Left lobe of liver (tissue), 2 donors: Measurements from ENCODE around the gene C10orf90. TPM values are rescaled to one million over a fixed set of nuclear protein-coding genes. Genes with fewer than 3 reads are reported as not detected.

Source experiments
- ATAC-seq: fragments of 200-7000 bp; cut with Tn5 transposase; one replicate; pipeline ENCODE4 v1.9.1; 2020; ENCODE audit warnings: mild to moderate bottlenecking, moderate library complexity
- DNase-seq: peaks from one replicate; pipeline ENCODE4 v3.0.0-alpha.2; 2020; ENCODE audit warnings: low spot score
- total RNA-seq: library from RNA; stranded (reverse); gene quantifications from one replicate; pipeline ENCODE4 v1.2.1, GENCODE V29; 2021
- donor health status: DM: no; HTN: no; CAD: no; lungs with moderate emphysema.
- donor health status: DM: no; HTN: yes; CAD: no.

C10orf90 gene, protein sequence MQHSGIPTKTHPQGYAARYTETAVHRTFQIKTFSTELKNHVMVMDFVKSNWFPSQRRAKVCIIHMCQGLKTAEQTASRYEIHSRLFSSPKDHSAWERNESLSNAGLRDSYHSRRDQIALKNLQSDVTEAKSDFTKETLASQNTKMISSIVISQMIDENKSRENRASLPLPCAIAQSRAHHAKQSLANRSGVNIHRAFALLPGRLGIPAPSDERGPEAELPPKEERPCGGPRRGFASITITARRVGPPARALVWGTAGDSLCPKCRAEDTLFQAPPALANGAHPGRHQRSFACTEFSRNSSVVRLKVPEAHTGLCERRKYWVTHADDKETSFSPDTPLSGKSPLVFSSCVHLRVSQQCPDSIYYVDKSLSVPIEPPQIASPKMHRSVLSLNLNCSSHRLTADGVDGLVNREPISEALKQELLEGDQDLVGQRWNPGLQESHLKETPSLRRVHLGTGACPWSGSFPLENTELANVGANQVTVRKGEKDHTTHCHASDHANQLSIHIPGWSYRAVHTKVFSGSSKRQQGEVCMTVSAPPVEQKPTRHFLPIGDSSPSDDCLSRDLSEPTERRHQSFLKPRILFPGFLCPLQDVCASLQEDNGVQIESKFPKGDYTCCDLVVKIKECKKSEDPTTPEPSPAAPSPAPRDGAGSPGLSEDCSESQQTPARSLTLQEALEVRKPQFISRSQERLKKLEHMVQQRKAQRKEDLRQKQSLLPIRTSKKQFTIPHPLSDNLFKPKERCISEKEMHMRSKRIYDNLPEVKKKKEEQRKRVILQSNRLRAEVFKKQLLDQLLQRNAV
- total RNA-seq = 0.18 TPM

DNA sequence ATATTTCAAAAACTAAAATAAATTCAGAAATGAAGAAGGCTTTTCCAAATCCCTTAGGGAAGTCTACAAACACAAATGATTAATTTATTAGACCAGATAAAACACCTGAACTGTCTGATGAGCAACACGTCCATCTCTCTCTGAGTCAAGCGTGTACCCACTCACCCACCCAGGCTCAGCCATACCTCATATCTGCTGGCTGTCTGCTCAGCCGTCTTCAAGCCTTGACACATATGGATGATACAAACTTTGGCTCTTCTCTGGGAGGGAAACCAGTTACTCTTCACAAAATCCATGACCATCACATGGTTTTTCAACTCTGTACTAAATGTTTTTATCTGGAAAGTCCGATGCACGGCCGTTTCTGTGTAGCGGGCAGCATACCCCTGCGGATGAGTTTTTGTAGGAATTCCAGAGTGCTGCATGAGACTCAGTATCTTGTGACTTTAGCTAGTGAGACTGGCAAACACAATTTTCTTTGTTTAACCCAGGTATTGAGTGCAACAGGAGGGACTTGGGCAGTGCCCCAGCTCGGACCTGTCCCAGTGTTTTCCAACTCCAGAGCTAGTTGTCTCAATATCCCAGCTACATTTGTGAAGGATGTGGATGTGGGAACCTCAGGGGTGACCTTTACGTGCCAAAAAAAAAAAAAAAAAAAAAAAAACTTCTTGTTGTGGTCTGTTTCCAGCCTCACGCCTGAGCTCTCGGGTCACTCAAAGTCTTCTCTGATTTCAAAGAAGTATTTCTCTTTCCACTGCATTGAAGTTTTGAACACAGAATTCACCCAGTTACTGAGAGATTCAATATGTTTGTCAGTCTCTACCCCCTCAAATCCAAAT is at the start of gene C10orf90:
C10orf90 (minus strand) TSS at position 638 of the 839 bp plus-strand sequence; CDS start at position 425, 213 bp downstream.
- no peak for ATAC-seq
- DNase-seq = no peak

- DNase-seq (no peak), ATAC-seq (no peak)
These were observed 45.9 kb upstream of the C10orf90 start for GRCh38 chr10:126716366-126716765.

GRCh38 chr10:126713594-126713993 is 43.1 kb upstream of the C10orf90 start:
- no peak for DNase-seq
- no peak for ATAC-seq

DNA sequence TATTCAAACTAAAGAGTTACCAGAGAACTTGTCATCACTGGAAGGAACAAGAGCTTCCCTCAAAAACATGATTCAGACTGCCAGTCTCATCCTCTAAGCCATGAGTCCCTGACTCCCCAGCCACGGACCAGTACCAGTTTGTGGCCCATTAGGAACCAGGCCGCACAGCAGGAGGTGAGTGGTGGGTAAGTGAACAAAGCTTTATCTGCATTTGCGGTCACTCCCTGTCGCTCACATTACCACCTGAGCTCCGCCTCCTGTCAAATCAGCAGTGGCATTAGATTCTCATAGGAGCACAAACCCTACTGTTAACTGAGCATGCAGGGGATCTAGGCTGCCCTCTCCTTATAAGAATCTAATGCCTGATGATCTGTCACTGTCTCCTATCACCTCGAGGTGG is 42.2 kb upstream of the C10orf90 start:
- DNase-seq (no peak), ATAC-seq (no peak)

- DNase-seq (no peak), ATAC-seq (peak; percentile 18)
These were observed 35.6 kb upstream of the C10orf90 start for GRCh38 chr10:126705951-126706565.

DNA sequence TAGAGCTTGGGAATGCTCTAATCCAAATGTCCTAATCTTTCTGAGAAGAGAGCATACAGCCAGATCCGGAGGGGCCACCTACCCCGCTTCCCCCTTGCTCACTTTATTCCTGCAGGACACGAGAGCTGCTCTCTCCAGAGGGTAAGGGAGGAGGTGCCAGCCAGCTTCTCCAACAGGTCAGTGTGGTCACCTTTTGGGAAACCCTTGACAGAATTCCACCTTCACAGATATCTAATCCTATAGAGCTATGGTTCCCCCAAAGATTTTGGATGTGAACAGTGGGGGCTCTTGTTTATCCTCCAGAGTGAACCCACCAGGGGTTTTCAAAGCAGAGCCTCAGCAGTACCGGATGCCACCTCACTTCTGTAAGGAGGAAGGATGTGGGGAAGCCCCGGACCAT is 34.6 kb upstream of the C10orf90 start:
- DNase-seq (no peak), ATAC-seq (no peak)

DNA sequence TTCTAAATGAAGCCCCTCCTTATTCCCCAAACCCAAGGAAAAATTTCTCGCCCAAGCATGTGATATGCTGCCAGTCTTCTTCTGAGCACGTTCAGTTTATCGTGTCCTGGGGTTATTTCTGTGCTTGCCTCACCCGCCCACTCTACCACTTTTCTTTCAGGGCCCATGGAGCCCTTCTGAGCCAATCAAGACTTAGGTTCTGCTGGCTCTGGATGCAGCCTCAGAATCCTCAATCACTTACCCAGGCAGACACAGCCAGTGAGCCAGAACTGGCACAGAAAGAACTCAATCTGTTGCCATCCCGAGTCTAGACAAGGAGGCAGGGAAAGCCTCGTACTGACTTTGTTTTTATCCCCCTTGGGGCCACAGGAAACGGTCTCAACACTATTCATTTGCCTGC is 34.2 kb upstream of the C10orf90 start:
- ATAC-seq = no peak
- no peak for DNase-seq

DNA sequence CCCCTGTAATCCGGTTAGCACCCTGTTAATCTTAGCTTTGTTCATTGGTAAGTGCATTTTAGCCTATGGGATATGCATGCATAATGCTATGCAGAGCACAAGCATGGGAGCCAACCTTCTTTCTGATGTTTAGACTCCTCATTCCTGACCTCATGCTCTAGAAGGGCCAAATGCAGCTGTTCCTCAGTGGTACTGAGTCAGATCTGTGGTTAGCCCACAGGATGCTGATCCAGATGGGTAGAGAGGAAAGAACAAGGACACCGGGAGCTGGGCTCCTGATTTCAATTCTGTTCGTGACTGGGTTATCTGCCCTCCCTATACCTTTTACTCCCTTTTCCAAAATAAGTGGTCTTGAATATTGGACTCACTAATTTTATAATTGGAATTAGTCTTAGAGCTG is 31.7 kb upstream of the C10orf90 start:
- DNase-seq = no peak
- ATAC-seq = no peak

DNA sequence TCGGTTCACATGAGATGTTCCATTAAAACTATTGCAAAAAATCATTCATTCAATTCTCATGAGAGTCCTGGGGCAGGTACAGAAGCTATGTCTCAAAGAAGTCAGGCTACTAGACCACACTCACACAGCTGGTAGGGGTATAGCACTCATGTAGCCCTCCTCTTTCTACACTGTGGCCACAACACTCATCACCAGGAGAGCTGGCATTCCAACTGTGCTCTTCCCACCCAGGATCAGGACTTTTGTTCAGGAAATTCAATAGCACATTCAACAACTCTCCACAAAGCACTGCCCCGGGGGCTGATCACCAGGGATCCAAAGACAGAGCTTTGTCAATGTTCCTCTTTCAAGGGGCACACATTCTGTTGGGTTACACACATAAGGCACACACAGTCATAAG is 31.0 kb upstream of the C10orf90 start:
- DNase-seq (no peak), ATAC-seq (no peak)

DNA sequence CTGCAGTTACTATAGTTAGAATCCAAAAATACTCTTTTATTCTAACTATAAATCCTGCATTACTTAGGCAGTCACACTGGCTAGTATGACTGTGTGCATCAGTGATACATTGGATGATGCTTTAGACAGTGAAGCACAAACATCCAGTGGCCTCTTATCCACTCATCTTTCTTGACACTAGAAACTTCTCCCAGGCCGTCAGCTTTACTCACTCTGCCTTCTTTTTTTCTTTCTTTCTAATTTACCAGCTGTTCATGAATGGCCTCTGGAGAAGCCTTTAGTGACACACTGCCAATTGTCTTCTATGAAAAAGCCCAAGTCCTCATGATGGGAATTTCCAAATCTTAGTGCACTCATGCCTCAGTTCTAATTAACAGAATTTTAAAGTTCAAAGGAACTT is 26.2 kb upstream of the C10orf90 start:
- ATAC-seq = no peak

GRCh38 chr10:126691456-126691855 is 21.0 kb upstream of the C10orf90 start:
- ATAC-seq (no peak), DNase-seq (no peak)

More for the DNA sequence above, 26.2 kb upstream of the C10orf90 start:
- no peak for DNase-seq

DNA sequence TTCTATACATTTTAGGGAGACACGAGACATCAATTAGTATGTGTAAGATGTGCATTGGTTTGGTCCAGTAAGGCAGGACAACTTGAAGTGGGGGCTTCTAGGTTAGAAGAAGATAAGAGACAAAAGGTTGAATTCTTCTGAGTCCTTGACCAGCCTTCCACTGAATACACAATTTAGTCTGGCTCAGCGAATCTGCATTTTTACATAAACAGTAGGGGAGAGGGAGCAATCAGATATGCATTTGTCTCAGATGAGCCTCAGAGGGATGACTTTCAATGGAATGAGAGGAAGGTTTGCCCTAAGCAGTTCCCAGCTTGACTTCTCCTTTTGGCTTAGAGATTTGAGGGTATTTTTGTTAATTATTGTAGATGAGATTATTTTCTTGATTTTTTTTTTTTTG is 20.0 kb upstream of the C10orf90 start:
- ATAC-seq (no peak), DNase-seq (no peak)

- ATAC-seq (no peak), DNase-seq (no peak)
These were observed 19.0 kb upstream of the C10orf90 start for GRCh38 chr10:126689461-126689994.

DNA sequence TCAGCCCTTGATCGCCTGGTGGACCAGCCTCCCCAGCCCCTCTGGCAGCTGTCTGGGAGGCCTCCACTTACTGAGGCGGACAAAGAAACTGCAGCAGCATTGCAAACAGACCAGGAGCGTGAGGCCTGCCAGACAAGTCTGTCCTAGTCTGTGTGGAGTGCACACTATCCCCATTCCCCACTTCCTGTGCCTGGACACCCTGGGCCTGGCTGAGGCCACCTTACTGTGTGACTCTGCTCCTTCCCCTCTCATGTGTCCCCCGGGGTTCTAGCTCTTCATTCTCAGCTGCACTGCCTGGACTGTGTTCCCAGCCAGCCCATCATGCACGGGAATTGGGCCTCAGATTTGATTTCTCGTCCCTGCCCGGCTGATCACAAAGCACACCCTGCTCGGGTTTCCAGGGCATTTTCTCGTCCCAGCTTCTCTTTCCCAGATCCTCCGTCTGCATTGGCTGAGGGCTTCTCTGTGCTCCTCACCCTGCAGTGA is 16.7 kb upstream of the C10orf90 start:
- ATAC-seq = no peak
- no peak for DNase-seq

DNA sequence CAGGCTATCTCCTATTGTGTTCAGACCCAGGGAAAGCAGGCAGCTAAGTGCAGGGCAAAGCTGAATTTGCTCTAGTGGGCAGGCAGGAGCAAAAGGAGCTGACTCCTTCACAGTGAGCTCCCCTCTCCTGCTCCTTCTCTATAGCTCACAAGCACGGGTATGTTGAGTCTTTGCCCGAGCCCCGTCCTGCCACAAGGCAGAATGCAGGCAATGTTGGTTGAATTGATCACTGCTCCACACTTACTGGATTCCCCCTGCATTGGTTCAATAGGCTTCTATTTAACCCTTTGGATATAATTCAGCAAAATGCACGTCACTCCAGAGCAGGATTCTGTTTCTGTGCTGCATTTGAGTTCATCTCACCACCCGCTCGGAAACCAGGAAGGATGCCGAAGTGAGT is 16.2 kb upstream of the C10orf90 start:
- ATAC-seq (no peak), DNase-seq (no peak)

DNA sequence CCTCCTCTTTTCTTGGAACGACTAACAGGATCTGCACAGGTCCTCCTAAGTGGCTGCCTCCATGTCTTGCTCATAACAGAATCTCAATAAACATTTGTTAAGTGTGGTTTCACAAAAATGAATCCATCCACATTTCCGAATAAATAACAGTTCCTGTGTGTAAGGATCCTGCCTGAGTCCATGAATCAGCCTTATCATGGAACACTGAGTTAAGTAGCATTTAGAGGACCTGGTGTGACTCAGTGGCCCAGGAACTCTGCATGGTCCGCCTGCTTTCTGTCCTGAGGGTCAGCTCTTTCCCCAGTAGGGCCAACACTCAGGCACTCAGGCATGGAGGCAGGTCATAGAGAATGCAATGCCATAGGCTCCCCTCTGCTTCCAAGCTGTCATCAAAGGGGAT is 15.8 kb upstream of the C10orf90 start:
- no peak for ATAC-seq
- no peak for DNase-seq

GRCh38 chr10:126685756-126686155 is 15.3 kb upstream of the C10orf90 start:
- no peak for DNase-seq

DNA sequence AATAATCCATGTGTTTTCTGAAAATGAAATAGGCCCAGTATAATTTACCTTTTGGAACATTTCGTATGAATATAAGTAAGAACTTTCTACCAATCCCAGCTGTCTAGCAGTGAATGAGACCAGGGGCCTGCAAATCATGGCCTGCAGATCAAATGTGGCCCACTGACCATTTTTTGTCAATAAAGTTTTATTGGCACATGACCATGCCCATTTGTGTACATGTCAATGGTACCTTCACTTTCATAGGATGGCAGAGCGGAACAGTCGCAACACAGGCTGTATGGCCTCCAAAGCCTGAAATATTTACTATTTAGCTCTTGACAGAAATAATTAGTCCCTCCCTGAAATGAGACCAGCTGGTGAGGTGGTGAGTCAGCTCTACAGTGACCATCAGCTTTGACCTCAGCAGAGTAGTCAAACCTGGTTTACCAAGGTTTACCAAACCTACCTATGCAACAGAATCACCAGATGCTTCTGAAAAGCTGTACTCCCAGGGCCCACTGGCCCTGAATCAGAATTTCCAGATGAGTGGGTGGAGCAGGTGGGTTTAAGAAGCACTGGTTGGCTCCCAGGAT is 13.8 kb upstream of the C10orf90 start:
- no peak for DNase-seq
- no peak for ATAC-seq

More at GRCh38 chr10:126685756-126686155, 15.3 kb upstream of the C10orf90 start:
- ATAC-seq = no peak

DNA sequence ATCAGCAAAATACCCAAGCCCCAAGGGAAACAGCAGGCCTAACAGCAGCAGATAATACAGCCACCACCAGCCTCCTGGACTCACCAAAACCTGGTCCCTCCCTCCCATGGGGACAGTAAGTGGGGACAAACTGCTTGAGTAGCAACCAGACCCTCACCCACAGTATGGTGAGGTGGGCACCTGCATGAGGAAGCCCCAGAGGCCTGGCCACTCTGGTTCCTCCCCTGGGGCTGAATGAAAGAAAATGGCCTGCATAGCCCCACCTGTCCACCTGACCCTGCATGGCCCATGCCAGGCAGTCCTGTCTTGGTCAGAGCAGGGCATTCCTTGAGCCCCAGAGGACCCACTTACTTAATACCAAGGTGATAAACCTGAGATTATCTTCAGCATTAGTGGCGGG is 13.0 kb upstream of the C10orf90 start:
- ATAC-seq (no peak), DNase-seq (no peak)
